SJSA1 (cell line): Measurements from ENCODE around the gene SP140L. TPM values are rescaled to one million over a fixed set of nuclear protein-coding genes. Genes with fewer than 3 reads are reported as not detected.
A peak's percentile ranks its signal among the peaks of the same experiment; 100 is the strongest.

Source experiments
- DNase-seq, 2 experiments: peaks; one replicate each; pipeline ENCODE4 v3.0.0-alpha.2; 2015 to 2020; ENCODE audit warnings: low spot score in 2 of 2, low read depth in 1 of 2
- H3K27ac ChIP-seq: fragments of 250-450 bp; sonication (Bioruptor Pico); 2 replicates; pipeline ENCODE4 v1.5.1; 2020; ENCODE audit warnings: mild to moderate bottlenecking, moderate library complexity
- H3K27me3 ChIP-seq: fragments of 250-450 bp; sonication (Bioruptor Pico); replicated peaks from 2 replicates; pipeline ENCODE4 v1.5.1; 2020; ENCODE audit warnings: mild to moderate bottlenecking, moderate library complexity
- H3K36me3 ChIP-seq: fragments of 250-450 bp; sonication (Bioruptor Pico); 2 replicates; pipeline ENCODE4 v1.5.1; 2020; ENCODE audit warnings: mild to moderate bottlenecking
- H3K4me1 ChIP-seq: fragments of 250-450 bp; sonication (Bioruptor Pico); replicated peaks from 2 replicates; pipeline ENCODE4 v1.6.1; 2021; ENCODE audit warnings: mild to moderate bottlenecking
- H3K4me3 ChIP-seq: fragments of 250-450 bp; sonication (Bioruptor Pico); 2 replicates; pipeline ENCODE4 v1.5.1; 2020; ENCODE audit warnings: mild to moderate bottlenecking
- H3K9me3 ChIP-seq: fragments of 250-450 bp; sonication (Bioruptor Pico); replicated peaks from 2 replicates; pipeline ENCODE4 v1.5.1; 2020; ENCODE audit warnings: mild to moderate bottlenecking
- total RNA-seq: library from RNA; depleted of rRNA; stranded (reverse); fragments of >200 nt; shearing (Covaris generic); gene quantifications from 2 replicates; pipeline ENCODE4 v1.2.3, GENCODE V29; 2014

SP140L gene
- total RNA-seq, 1 experiment from 2014 or later = 14.3 TPM

- Histone ChIP-seq H3K9me3 (no peaks in the 10 kb centered on the region), H3K27me3 (no peaks in the 10 kb centered on the region), H3K4me3 (peak overlapping the region; percentile 58), H3K36me3 (no peaks in the 10 kb centered on the region; the same call in 1 of the 2 replicates), H3K27ac (peak overlapping the region; percentile 85), H3K4me1 (peaks cover 32% of the 10 kb centered on the region)
- DNase-seq = no peak
Observed at GRCh38 chr2:230410861-230411569, 84.0 kb downstream of the SP140L start.

GRCh38 chr2:230411570-230412370 lies 84.8 kb downstream of the SP140L start:
- Histone ChIP-seq H3K4me3 (peak overlapping the region; percentile 58), H3K9me3 (no peaks in the 10 kb centered on the region), H3K36me3 (no peaks in the 10 kb centered on the region; the same call in 1 of the 2 replicates), H3K4me1 (peaks cover 32% of the 10 kb centered on the region), H3K27me3 (no peaks in the 10 kb centered on the region), H3K27ac (peak overlapping the region; percentile 85)
- peak; percentile 70 to 85 for DNase-seq

GRCh38 chr2:230412371-230412711 lies 85.3 kb downstream of the SP140L start:
- H3K4me1 ChIP-seq = peaks cover 33% of the 10 kb centered on the region
- H3K9me3 ChIP-seq = no peaks in the 10 kb centered on the region
- no peaks in the 10 kb centered on the region for H3K27me3 ChIP-seq
- H3K4me3 ChIP-seq = peak overlapping the region; percentile 58
- no peak for DNase-seq
- H3K27ac ChIP-seq = peak overlapping the region; percentile 85
- H3K36me3 ChIP-seq = no peaks in the 10 kb centered on the region; the same call in 1 of the 2 replicates

- DNase-seq = no peak
- Histone ChIP-seq H3K27ac (no peak overlapping the region), H3K4me3 (no peak overlapping the region), H3K36me3 (peaks cover 3% of the 10 kb centered on the region), H3K9me3 (no peaks in the 10 kb centered on the region), H3K27me3 (no peaks in the 10 kb centered on the region), H3K4me1 (peaks cover 37% of the 10 kb centered on the region)
Observed at GRCh38 chr2:230412846-230413245, 85.9 kb downstream of the SP140L start.

GRCh38 chr2:230413479-230413878 lies 86.5 kb downstream of the SP140L start:
- DNase-seq = no peak
- peaks cover 4% of the 10 kb centered on the region for H3K36me3 ChIP-seq
- H3K4me3 ChIP-seq = no peak overlapping the region
- no peak overlapping the region for H3K27ac ChIP-seq
- H3K9me3 ChIP-seq = no peaks in the 10 kb centered on the region
- peaks cover 37% of the 10 kb centered on the region for H3K4me1 ChIP-seq
- no peaks in the 10 kb centered on the region for H3K27me3 ChIP-seq

- Histone ChIP-seq H3K27me3 (no peaks in the 10 kb centered on the region), H3K36me3 (peaks cover 4% of the 10 kb centered on the region), H3K4me3 (no peak overlapping the region), H3K9me3 (no peaks in the 10 kb centered on the region), H3K27ac (no peak overlapping the region), H3K4me1 (peaks cover 38% of the 10 kb centered on the region)
- no peak for DNase-seq
Observed at GRCh38 chr2:230414302-230414701, 87.3 kb downstream of the SP140L start.

GRCh38 chr2:230416061-230416721 lies 89.2 kb downstream of the SP140L start, which contains the start of gene SP100:
TSS of gene SP100 (plus strand) at chr2:230416201. CDS start at chr2:230416297, 96 bp downstream.
- H3K36me3 ChIP-seq = peaks cover 4% of the 10 kb centered on the region
- DNase-seq = peak; percentile 81 to 85
- H3K9me3 ChIP-seq = no peaks in the 10 kb centered on the region
- H3K4me3 ChIP-seq = peak within 1 kb of the TSS; percentile 44
- H3K4me1 ChIP-seq = peaks cover 32% of the 10 kb centered on the region
- no peaks in the 10 kb centered on the region for H3K27me3 ChIP-seq
- peak within 1 kb of the TSS; percentile 88 for H3K27ac ChIP-seq

GRCh38 chr2:230417436-230417835 lies 90.4 kb downstream of the SP140L start:
- Histone ChIP-seq H3K27ac (no peak overlapping the region), H3K36me3 (peaks cover 5% of the 10 kb centered on the region), H3K4me1 (peaks cover 24% of the 10 kb centered on the region), H3K27me3 (no peaks in the 10 kb centered on the region), H3K4me3 (peak overlapping the region; percentile 2; the same call in 1 of the 2 replicates), H3K9me3 (no peaks in the 10 kb centered on the region)
- DNase-seq = no peak

GRCh38 chr2:230418341-230419016 lies 91.5 kb downstream of the SP140L start:
- DNase-seq = no peak
- peaks cover 8% of the 10 kb centered on the region for H3K36me3 ChIP-seq
- no peaks in the 10 kb centered on the region for H3K27me3 ChIP-seq
- peaks cover 22% of the 10 kb centered on the region for H3K4me1 ChIP-seq
- H3K9me3 ChIP-seq = no peaks in the 10 kb centered on the region
- H3K27ac ChIP-seq = peak overlapping the region; percentile 2; the same call in 1 of the 2 replicates
- no peak overlapping the region for H3K4me3 ChIP-seq

- DNase-seq = no peak
- H3K27me3 ChIP-seq = no peaks in the 10 kb centered on the region
- peaks cover 11% of the 10 kb centered on the region for H3K36me3 ChIP-seq
- no peak overlapping the region for H3K4me3 ChIP-seq
- H3K4me1 ChIP-seq = peaks cover 29% of the 10 kb centered on the region
- no peak overlapping the region for H3K27ac ChIP-seq
- no peaks in the 10 kb centered on the region for H3K9me3 ChIP-seq
Observed at GRCh38 chr2:230419181-230419580, 92.2 kb downstream of the SP140L start.

GRCh38 chr2:230422149-230422548 lies 95.2 kb downstream of the SP140L start:
- peaks cover 26% of the 10 kb centered on the region for H3K4me1 ChIP-seq
- peaks cover 14% of the 10 kb centered on the region for H3K36me3 ChIP-seq
- DNase-seq = no peak
- no peak overlapping the region for H3K4me3 ChIP-seq
- H3K27me3 ChIP-seq = no peaks in the 10 kb centered on the region
- H3K9me3 ChIP-seq = no peaks in the 10 kb centered on the region
- H3K27ac ChIP-seq = no peak overlapping the region

GRCh38 chr2:230423851-230424458 lies 97.0 kb downstream of the SP140L start:
- H3K4me1 ChIP-seq = peaks cover 10% of the 10 kb centered on the region
- peak in 1 of 2 experiments; percentile 43 for DNase-seq
- peaks cover 18% of the 10 kb centered on the region for H3K36me3 ChIP-seq
- H3K4me3 ChIP-seq = no peak overlapping the region
- H3K27ac ChIP-seq = no peak overlapping the region
- no peaks in the 10 kb centered on the region for H3K9me3 ChIP-seq
- H3K27me3 ChIP-seq = no peaks in the 10 kb centered on the region

GRCh38 chr2:230425377-230425776 lies 98.4 kb downstream of the SP140L start:
- Histone ChIP-seq H3K27me3 (no peaks in the 10 kb centered on the region), H3K36me3 (peaks cover 26% of the 10 kb centered on the region), H3K9me3 (no peaks in the 10 kb centered on the region), H3K4me3 (no peak overlapping the region), H3K27ac (no peak overlapping the region), H3K4me1 (peaks cover 10% of the 10 kb centered on the region)
- no peak for DNase-seq
